ES-I3 (cell line): Measurements from ENCODE around the gene RIPK4.

ENCODE experiments used
- H3K36me3 ChIP-seq: 2 replicates; pipeline ENCODE4 v1.6.1; 2013; ENCODE audit warnings: mild to moderate bottlenecking, low read length, control low read depth, moderate library complexity; ENCODE audit not compliant: insufficient read depth
- H3K4me1 ChIP-seq: 2 replicates; pipeline ENCODE4 v1.6.1; 2013; ENCODE audit warnings: mild to moderate bottlenecking, control low read depth, low read length; ENCODE audit not compliant: insufficient read depth
- H3K9ac ChIP-seq: 2 replicates; pipeline ENCODE4 v1.6.1; 2013; ENCODE audit warnings: low read depth, mild to moderate bottlenecking, low read length, moderate library complexity
- H3K9me3 ChIP-seq: 2 replicates; pipeline ENCODE4 v1.6.1; 2013; ENCODE audit warnings: mild to moderate bottlenecking, low read length, moderate library complexity; ENCODE audit not compliant: control insufficient read depth, insufficient read depth

Gene RIPK4

DNA sequence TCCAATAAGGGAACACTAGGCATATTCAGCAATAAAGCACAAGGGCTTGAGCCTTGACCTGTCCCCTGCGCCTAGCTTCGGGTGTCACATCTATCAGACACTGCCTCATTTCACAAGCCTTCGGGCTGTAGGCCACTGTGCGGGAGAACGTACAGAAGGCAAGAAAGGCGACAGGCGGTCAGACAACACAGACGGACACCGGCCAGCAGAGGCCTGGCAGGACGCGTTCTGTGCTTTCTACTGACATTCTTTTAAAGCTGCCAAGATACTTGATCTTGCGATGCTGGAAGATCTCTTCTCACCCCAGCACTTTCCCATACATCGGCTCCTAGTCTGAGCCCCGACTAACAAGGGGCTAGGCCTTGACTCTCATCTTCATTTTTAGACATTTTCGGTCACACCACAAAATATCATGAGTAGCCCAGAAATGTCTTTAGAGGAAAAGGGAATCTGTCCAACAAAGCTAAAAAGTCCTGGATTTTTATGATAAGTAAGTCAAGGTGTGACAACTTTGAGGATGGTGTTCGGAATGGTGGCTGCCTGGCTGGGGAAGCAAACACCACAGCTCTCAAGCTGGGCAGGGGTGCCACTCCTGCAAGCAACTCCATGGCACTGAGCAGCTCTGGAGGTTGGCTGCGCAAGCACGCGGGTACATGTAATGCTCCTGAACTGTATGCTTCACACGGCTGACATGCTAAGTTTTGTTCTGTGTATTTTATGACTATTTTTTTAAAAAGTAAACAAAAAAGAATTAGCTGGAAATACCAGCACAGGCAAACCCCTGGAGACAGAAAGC, 18.7 kb downstream of the RIPK4 start:
- Histone ChIP-seq H3K9me3 (no peaks in the 10 kb centered on the region), H3K4me1 (peaks cover 21% of the 10 kb centered on the region), H3K9ac (no peak overlapping the region), H3K36me3 (no peaks in the 10 kb centered on the region; the same call in none of the 2 replicates)

- Histone ChIP-seq H3K4me1 (peaks cover 6% of the 10 kb centered on the region), H3K36me3 (no peaks in the 10 kb centered on the region; the same call in none of the 2 replicates), H3K9me3 (no peaks in the 10 kb centered on the region)
Observed at GRCh38 chr21:41746744-41747006, 20.2 kb downstream of the RIPK4 start.

DNA sequence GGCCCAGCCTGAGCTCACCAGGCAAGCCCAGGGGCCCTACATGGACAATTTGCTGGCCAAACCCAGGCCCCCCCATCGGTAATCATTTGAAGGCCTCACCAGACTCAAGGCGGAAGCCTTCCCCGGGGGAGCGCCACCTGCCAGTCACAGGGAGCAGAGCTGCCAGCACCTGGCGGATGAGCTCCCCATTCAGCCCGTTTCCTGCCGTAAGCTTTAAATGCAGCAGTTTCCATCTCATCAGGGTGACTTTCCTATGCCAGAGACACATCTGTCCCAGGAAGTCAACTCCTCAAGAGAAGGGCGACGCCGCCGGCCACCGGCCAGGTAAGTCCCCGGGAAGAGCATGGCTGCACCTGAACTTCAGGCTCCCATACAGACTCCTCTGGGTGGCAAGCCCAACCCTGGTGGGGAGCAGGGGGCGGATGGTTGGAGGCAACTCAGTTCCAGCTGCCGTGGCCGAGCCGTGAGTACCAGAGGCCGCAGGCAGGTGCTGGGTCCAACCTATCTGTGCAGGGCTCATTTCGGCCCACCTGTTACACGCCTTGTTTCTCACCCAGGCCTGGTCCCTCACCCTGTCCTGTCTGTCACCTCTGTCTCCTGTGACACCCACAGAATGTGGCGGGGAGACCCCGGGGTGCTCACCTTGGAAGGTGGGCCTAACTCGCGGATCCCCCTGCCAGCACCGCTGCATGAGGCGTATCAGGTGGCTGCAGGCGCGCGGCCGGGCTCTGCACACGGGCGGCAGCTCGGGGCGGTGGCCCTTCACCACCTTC, 20.7 kb downstream of the RIPK4 start:
- no peaks in the 10 kb centered on the region; the same call in none of the 2 replicates for H3K36me3 ChIP-seq
- no peak overlapping the region for H3K9ac ChIP-seq
- no peaks in the 10 kb centered on the region for H3K9me3 ChIP-seq
- 0 out of 2 replicates have a peak, but pooled peaks cover under 1% of the 10 kb centered on the region for H3K4me1 ChIP-seq

More at GRCh38 chr21:41746744-41747006, 20.2 kb downstream of the RIPK4 start:
- no peak overlapping the region for H3K9ac ChIP-seq

- no peak overlapping the region for H3K9ac ChIP-seq
- H3K9me3 ChIP-seq: no peaks in the 10 kb centered on the region
- H3K36me3 ChIP-seq: peaks cover 5% of the 10 kb centered on the region
- H3K4me1 ChIP-seq: no peaks in the 10 kb centered on the region
Observed at GRCh38 chr21:41745026-41745820, 21.6 kb downstream of the RIPK4 start.

- Histone ChIP-seq H3K9ac (no peak overlapping the region), H3K4me1 (no peaks in the 10 kb centered on the region), H3K9me3 (0 out of 2 replicates have a peak, but pooled peaks cover 2% of the 10 kb centered on the region), H3K36me3 (peaks cover 6% of the 10 kb centered on the region)
Observed at GRCh38 chr21:41744028-41744930, 22.6 kb downstream of the RIPK4 start.

GRCh38 chr21:41743321-41744027, 23.4 kb downstream of the RIPK4 start:
- H3K9ac ChIP-seq: no peak overlapping the region
- H3K9me3 ChIP-seq: peaks cover 9% of the 10 kb centered on the region; the same call in 1 of the 2 replicates
- H3K36me3 ChIP-seq: peaks cover 6% of the 10 kb centered on the region
- H3K4me1 ChIP-seq: no peaks in the 10 kb centered on the region

- no peaks in the 10 kb centered on the region for H3K4me1 ChIP-seq
- peaks cover 10% of the 10 kb centered on the region for H3K36me3 ChIP-seq
- no peak overlapping the region for H3K9ac ChIP-seq
- peaks cover 9% of the 10 kb centered on the region; the same call in 1 of the 2 replicates for H3K9me3 ChIP-seq
Observed at GRCh38 chr21:41742073-41742875, 24.6 kb downstream of the RIPK4 start.

DNA sequence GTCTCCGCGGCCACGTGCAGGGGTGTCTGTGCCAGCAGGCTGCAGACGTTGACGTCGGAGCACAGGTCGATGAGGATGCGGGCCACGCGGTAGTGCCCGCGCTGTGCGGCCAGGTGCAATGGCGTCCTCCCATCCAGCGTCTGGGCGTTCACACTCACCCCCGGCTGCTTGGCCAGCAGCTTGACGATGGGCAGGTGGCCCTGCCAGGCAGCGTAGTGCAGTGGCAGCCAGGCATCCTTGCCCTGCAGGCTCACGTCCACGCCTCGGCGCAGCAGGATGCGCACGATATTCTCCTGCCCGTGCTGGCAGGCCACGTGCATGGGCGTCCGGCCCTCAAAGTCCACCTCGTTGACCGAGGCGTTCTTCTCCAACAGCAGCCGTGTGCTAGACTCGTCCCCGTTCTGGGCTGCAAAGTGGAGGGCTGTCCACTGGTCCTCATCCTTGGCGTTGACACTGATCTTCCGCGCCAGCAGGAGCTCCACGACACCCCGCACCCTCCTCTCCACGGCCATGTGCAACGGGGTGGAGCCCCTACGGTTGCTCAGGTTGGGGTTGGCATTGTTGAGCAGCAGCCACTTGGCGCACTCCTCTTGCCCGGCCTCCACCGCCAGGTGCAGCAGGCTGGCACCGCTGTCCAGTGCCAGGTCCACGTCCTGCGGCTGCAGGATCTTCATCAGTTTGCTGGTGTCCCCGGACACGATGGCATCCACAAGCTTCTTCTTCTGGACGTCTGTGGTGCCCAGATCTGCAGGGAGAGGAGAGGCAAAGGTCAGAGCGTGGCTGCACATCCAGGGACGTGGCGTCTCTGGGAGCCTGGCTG, 25.4 kb downstream of the RIPK4 start:
- peaks cover 10% of the 10 kb centered on the region; the same call in 1 of the 2 replicates for H3K36me3 ChIP-seq

GRCh38 chr21:41740604-41741252, 26.1 kb downstream of the RIPK4 start:
- no peaks in the 10 kb centered on the region for H3K4me1 ChIP-seq
- H3K9me3 ChIP-seq: peaks cover 11% of the 10 kb centered on the region; the same call in 1 of the 2 replicates
- peaks cover 10% of the 10 kb centered on the region; the same call in 1 of the 2 replicates for H3K36me3 ChIP-seq
- no peak overlapping the region for H3K9ac ChIP-seq

More for the DNA sequence above, 25.4 kb downstream of the RIPK4 start:
- Histone ChIP-seq H3K9me3 (peaks cover 11% of the 10 kb centered on the region; the same call in 1 of the 2 replicates), H3K9ac (no peak overlapping the region), H3K4me1 (no peaks in the 10 kb centered on the region)

GRCh38 chr21:41739936-41740335, 26.9 kb downstream of the RIPK4 start:
- Histone ChIP-seq H3K36me3 (peaks cover 10% of the 10 kb centered on the region; the same call in 1 of the 2 replicates), H3K9me3 (peaks cover 11% of the 10 kb centered on the region; the same call in 1 of the 2 replicates), H3K4me1 (no peaks in the 10 kb centered on the region)

GRCh38 chr21:41739011-41739410, 27.8 kb downstream of the RIPK4 start:
- Histone ChIP-seq H3K36me3 (peaks cover 10% of the 10 kb centered on the region; the same call in 1 of the 2 replicates), H3K9ac (no peak overlapping the region), H3K4me1 (no peaks in the 10 kb centered on the region), H3K9me3 (peaks cover 11% of the 10 kb centered on the region; the same call in 1 of the 2 replicates)

More at GRCh38 chr21:41739936-41740335, 26.9 kb downstream of the RIPK4 start:
- H3K9ac ChIP-seq: no peak overlapping the region
